Measurements from ENCODE around the gene LIN7C.

The LIN7C gene

GRCh38 chr11:27475622-27476021 lies 30.9 kb downstream of the LIN7C start:
- Histone ChIP-seq H3K27ac (ENCODE audit: low read depth, low read length) (no peak overlapping the region), H3K36me3 (ENCODE audit: control insufficient read depth, low read length) (no peaks in the 10 kb centered on the region), H3K9me2 (replicated peaks; ENCODE audit: control insufficient read depth, low read length) (no peaks in the 10 kb centered on the region), H3K4me3 (ENCODE audit: low read length) (no peak overlapping the region), H3F3A (ENCODE audit: control insufficient read depth, insufficient read depth) (0 out of 2 replicates have a peak, but pooled peaks cover 3% of the 10 kb centered on the region), H4K20me1 (ENCODE audit: control insufficient read depth, insufficient read depth, low read depth, low read length) (no peaks in the 10 kb centered on the region), H3K9me3 (ENCODE audit: control insufficient read depth, insufficient read depth, low read length) (no peaks in the 10 kb centered on the region), H3K4me2 (ENCODE audit: low read length) (no peak overlapping the region), H3K4me1 (ENCODE audit: control insufficient read depth, low read length) (peaks cover 7% of the 10 kb centered on the region; the same call in 1 of the 2 replicates), H3K79me2 (ENCODE audit: control insufficient read depth, low read length) (no peaks in the 10 kb centered on the region), H3K27me3 (ENCODE audit: control insufficient read depth, low read length) (peaks cover 26% of the 10 kb centered on the region)
- TF ChIP-seq CTCF (IDR thresholded peaks at IDR 0.05; ENCODE audit: low read depth, low read length, poor library complexity, severe bottlenecking) (no peak), EZH2phosphoT487 (IDR thresholded peaks at IDR 0.05; ENCODE audit: borderline replicate concordance, low read length) (no peak)

GRCh38 chr11:27473017-27473406 lies 33.6 kb downstream of the LIN7C start:
- no peak overlapping the region for H3K4me3 ChIP-seq (ENCODE audit: low read length)
- no peak for TF ChIP-seq EZH2phosphoT487 (IDR thresholded peaks at IDR 0.05; ENCODE audit: borderline replicate concordance, low read length)
- no peak for TF ChIP-seq CTCF (IDR thresholded peaks at IDR 0.05; ENCODE audit: low read depth, low read length, poor library complexity, severe bottlenecking)
- H3K27ac ChIP-seq (ENCODE audit: low read depth, low read length): no peak overlapping the region

GRCh38 chr11:27472398-27473016 lies 34.1 kb downstream of the LIN7C start, which contains the start of gene LGR4:
LGR4 (minus strand) TSS chr11:27472790; CDS start chr11:27472302, 488 bp downstream.
- no peaks in the 10 kb centered on the region for H3K9me3 ChIP-seq (ENCODE audit: control insufficient read depth, insufficient read depth, low read length)
- no peaks in the 10 kb centered on the region for H3K36me3 ChIP-seq (ENCODE audit: control insufficient read depth, low read length)
- H3K4me3 ChIP-seq (ENCODE audit: low read length): peak within 1 kb of the TSS; percentile 67
- H3K9me2 ChIP-seq (replicated peaks; ENCODE audit: control insufficient read depth, low read length): no peaks in the 10 kb centered on the region
- H3K79me2 ChIP-seq (ENCODE audit: control insufficient read depth, low read length): no peaks in the 10 kb centered on the region
- peaks cover 45% of the 10 kb centered on the region for H3K27me3 ChIP-seq (ENCODE audit: control insufficient read depth, low read length)
- TF ChIP-seq CTCF (IDR thresholded peaks at IDR 0.05; ENCODE audit: low read depth, low read length, poor library complexity, severe bottlenecking): no peak
- TF ChIP-seq EZH2phosphoT487 (IDR thresholded peaks at IDR 0.05; ENCODE audit: borderline replicate concordance, low read length): peak; percentile 36; the same call in 1 of the 2 replicates
- H3K4me2 ChIP-seq (ENCODE audit: low read length): peak within 1 kb of the TSS; percentile 63
- 0 out of 2 replicates have a peak, but pooled peaks cover 3% of the 10 kb centered on the region for H3F3A ChIP-seq (ENCODE audit: control insufficient read depth, insufficient read depth)
- H4K20me1 ChIP-seq (ENCODE audit: control insufficient read depth, insufficient read depth, low read depth, low read length): no peaks in the 10 kb centered on the region
- peaks cover 7% of the 10 kb centered on the region; the same call in 1 of the 2 replicates for H3K4me1 ChIP-seq (ENCODE audit: control insufficient read depth, low read length)
- H3K27ac ChIP-seq (ENCODE audit: low read depth, low read length): no peak within 1 kb of the TSS

More at GRCh38 chr11:27473017-27473406, 33.6 kb downstream of the LIN7C start:
- Histone ChIP-seq H3K36me3 (ENCODE audit: control insufficient read depth, low read length) (no peaks in the 10 kb centered on the region), H3K27me3 (ENCODE audit: control insufficient read depth, low read length) (peaks cover 45% of the 10 kb centered on the region), H3K9me3 (ENCODE audit: control insufficient read depth, insufficient read depth, low read length) (no peaks in the 10 kb centered on the region), H3K9me2 (replicated peaks; ENCODE audit: control insufficient read depth, low read length) (no peaks in the 10 kb centered on the region), H3K4me2 (ENCODE audit: low read length) (no peak overlapping the region), H3F3A (ENCODE audit: control insufficient read depth, insufficient read depth) (0 out of 2 replicates have a peak, but pooled peaks cover 3% of the 10 kb centered on the region), H3K79me2 (ENCODE audit: control insufficient read depth, low read length) (no peaks in the 10 kb centered on the region), H4K20me1 (ENCODE audit: control insufficient read depth, insufficient read depth, low read depth, low read length) (no peaks in the 10 kb centered on the region), H3K4me1 (ENCODE audit: control insufficient read depth, low read length) (peaks cover 7% of the 10 kb centered on the region; the same call in 1 of the 2 replicates)

Measured in DOHH2 (cell line).